Esophagus muscularis mucosa (tissue), 4 donors: ENCODE measurements around the gene HOXA9.

Source experiments
- CTCF ChIP-seq, 3 experiments: fragments of 200-600 bp in 2 of 3; fragments of 450-650 bp in 1 of 3; sonication (generic) in 2 of 3; IDR thresholded peaks; one replicate each; pipeline ENCODE4 v1.5.1; 2017 to 2019; ENCODE audit warnings: antibody characterized with exemption in 3 of 3, mild to moderate bottlenecking in 2 of 3, moderate library complexity in 1 of 3
- EP300 ChIP-seq: sonication (generic); formaldehyde crosslinking; IDR thresholded peaks from one replicate; pipeline ENCODE4 v1.6.1; 2017; ENCODE audit warnings: antibody characterized with exemption
- POLR2A ChIP-seq: fragments of 450-650 bp; IDR thresholded peaks from one replicate; pipeline ENCODE4 v1.6.1; 2017; ENCODE audit warnings: antibody characterized with exemption, moderate library complexity, mild to moderate bottlenecking, low read depth

GRCh38 chr7:27143023-27143949 lies 22.1 kb downstream of the HOXA9 start, which contains the start of gene HOXA5:
- TF ChIP-seq POLR2A, result peak; percentile 25
- peak; percentile 95 to 98 (median 95) for TF ChIP-seq CTCF (IDR thresholded peaks at IDR 0.05)
- TF ChIP-seq EP300, result peak; percentile 66
